HG02884 (cell line): ENCODE results near the gene ARHGEF10L.
"Not testable (repeated sequence)": the region's sequence is repeated elsewhere in the genome, so short reads cannot be mapped to it uniquely, and the experiment has no call there.

ENCODE experiments used
- ATAC-seq: cut with Tn5 transposase; IDR thresholded peaks from one replicate; pipeline ENCODE4 v1.9.1; 2021; ENCODE audit warnings: mild to moderate bottlenecking, moderate library complexity; ENCODE audit not compliant: unreplicated experiment

The ARHGEF10L gene

DNA sequence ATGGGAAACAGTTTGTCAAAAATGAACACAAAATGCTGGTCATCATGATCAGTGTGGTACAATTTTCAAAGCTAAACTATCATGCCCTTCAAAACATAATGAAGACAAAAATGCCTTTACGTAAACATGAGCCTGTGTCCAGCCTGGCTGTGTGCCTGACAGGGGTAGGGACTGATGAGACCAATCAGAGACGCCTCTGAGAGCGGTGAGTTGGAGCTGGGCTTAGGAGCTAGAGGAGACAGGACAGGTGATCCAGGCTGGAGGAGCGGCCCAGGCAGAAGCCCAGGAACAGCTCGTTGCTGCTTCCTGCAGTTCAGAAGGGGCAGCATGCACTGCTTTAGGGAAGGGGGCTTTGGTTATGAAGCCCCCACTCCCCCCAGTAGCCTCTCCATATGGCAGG is 70.0 kb downstream of the ARHGEF10L start:
- no peak for ATAC-seq

DNA sequence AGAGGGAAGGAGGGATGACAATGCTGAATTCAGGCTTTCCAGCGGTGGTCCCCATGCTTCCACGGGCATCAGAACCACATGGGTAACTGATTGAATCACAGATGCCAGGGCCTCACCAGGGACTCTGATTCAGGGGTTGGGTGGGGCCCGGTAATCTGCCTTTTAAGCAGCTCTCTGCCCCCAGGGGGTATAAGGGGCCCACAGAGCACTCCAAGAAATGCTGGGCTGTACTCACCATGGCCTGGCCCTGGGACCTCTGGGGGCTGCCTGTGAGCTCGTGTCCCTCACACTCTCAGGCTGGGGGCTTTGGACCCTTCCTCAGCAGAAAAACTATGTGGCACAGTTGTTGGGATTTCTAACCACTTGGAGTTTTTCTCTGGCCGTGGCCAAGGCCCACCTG is 70.6 kb downstream of the ARHGEF10L start:
- ATAC-seq: no peak

DNA sequence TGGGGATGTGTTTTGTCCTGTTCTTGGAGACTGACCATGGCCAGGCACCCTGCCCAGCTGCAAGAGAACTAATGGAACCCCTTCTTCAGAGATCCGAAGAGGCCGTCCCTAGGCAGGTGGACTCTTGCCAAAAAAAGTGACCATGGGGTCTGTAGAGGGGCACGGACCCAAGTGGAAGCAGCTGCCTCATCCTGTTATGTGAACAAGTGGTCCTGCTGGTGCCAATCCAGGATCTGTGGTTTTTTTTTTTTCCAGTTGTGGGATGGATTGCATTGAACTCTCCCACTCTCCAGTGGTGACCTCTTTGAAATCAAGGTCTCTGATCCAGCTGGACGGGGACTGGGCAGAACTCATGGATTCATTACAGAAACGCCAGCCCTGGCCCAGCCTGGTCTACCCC is 71.2 kb downstream of the ARHGEF10L start:
- ATAC-seq: no peak

DNA sequence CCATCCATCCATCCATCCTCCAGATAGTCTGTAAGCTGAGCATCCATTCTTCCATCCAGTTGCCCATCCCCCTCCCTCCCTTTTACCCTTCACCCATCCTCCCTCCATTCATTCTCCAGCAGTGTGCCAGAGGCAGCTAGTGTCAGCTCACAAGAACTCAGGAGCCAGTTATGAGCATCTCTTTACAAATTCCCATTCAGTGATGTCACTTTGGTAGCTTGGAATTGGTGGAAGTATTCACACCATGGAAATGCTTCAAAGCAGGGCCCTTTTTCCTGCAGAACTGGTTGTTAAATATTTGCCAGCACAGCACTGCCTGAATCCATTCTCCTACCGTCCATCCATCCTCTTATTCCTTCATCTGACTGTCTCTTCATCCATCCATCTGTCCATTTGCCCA is 72.5 kb downstream of the ARHGEF10L start:
- ATAC-seq: no peak

DNA sequence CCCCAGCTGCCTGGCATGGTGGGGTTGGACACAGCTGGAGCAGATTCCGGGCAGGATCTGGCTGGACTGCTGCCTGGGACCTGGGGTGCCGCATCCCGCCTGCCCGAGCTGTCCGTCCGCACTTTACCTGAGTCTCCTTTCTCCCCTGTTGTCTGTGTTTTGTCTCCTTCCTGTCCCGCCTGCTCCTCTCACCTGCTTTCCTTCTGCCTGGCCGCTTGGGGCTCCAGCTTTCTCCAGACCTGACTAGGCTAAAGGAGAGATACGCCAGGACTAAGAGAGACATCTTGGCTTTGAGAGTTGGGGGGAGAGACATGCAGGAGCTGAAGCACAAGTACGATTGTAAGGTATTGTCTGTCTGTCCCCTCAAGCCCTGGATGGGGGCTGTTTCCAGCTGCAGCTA is 73.3 kb downstream of the ARHGEF10L start:
- ATAC-seq: no peak

DNA sequence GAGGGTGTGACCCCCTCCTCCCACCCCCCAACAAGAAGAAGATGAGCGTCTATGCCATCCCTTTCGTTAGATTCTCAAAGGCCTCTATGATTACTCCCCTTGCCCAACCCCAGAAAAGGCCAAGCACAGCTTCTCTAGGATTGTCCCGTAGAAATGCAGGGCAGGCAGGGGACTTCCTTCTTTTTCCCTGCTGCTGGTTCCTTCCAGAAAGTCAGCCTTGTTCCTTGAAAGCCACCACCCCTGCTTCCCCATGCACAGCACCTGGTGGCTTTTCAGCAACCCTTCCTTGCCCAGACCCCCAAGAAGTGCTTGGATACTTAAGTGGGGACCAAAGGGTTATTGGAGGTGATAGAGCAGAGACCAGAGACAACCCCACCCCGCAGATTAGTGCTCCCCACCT is 75.1 kb downstream of the ARHGEF10L start:
- no peak for ATAC-seq

DNA sequence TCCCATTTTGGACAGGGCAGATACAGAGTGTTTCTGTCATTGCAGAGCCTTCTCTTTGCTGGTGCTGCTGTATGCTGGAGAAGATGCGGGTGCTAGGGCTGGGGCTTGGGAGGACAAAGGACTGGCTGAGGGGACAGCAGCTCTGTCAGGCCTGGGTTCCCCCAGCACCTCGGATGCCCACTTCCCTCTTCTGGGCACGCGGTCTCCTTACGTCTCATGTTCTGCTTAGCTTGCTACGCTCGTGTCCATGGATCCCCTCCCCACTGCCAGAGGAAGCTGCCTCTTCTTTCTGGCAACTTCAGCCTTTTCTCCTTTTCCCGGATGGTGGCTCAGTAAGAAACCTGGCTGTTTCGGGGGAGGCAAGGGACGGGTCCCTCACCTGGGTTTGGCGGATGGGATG is 75.7 kb downstream of the ARHGEF10L start:
- ATAC-seq: no peak

DNA sequence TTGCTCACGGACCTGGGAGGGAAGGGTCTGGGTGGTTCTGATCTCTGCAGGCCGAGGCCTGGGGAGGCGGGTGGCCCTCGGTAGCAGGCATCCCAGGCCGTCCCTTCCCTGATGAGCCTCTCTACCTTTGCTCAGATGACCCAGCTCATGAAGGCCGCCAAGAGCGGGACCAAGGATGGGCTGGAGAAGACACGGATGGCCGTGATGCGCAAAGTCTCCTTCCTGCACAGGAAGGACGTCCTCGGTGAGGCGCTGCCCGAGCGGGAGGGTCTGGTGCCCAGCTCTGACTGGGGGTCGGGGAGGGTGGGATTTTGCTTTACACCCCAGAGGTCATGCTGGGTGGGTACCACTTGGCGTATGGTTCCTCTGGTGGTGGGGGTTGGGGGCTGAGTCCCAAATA is 76.5 kb downstream of the ARHGEF10L start:
- ATAC-seq: no peak

DNA sequence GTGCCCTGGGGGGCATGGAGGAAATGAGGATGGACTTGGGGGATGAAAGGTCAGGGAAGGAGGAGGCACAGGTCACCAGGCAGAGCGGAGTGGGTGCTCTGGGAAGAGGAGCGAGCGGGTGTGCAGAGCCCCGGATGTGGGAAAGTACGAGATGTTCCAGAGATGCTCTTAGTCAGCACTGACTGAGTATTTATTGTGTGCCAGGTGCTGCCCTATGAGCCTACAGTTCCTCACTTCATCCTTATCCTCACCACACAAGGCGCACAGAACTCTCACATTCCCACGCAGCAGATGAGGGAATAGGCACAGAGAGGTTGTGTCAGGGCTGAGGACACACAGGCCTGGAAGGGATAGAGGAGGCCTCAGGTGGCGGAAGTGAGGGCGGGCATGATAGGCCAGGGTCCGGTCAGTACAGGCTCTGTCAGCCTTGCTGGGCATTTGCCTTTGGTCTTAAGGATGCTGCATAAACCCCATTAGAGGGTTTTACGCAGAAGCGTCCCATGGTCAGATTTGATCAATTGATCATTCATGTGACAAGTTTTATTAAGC is 77.3 kb downstream of the ARHGEF10L start:
- ATAC-seq: no peak

DNA sequence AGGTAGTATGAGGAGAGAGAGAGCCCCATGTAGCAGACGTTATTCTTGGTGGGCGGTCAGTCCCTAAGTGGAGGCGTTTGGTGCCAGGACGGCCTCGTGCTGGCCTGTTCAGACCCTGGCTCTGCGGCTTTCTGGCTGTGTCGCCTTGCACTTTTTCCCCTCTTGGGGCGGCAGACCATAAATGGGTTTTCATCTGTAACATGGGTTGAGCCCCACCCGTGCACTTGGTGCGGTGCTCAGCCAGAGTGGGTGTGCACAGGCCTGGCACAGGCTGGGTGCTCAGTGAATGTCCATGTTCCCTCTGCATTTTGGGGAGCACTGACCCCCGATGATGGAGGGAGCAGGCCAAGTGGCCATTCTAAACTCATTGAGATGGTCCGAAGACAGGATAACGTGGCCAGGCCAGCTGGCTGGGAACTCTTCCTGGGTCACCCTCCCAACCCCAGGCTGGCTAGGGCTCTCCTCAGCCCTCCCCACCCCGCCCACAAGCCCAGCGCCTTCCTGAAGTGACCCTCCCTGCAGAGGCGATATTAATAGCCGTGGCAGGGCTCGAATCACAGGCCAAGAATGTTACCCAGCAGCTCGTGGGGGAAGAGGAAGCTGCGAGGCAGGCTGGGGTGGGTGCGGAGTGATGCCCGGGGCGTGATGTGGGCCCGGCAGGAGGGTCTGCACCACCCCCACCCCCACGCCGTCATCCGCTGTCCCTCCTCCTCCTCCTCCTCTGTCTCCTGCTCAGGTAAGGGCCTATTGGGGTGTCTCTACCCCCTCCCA is 78.5 kb downstream of the ARHGEF10L start:
- no peak for ATAC-seq

DNA sequence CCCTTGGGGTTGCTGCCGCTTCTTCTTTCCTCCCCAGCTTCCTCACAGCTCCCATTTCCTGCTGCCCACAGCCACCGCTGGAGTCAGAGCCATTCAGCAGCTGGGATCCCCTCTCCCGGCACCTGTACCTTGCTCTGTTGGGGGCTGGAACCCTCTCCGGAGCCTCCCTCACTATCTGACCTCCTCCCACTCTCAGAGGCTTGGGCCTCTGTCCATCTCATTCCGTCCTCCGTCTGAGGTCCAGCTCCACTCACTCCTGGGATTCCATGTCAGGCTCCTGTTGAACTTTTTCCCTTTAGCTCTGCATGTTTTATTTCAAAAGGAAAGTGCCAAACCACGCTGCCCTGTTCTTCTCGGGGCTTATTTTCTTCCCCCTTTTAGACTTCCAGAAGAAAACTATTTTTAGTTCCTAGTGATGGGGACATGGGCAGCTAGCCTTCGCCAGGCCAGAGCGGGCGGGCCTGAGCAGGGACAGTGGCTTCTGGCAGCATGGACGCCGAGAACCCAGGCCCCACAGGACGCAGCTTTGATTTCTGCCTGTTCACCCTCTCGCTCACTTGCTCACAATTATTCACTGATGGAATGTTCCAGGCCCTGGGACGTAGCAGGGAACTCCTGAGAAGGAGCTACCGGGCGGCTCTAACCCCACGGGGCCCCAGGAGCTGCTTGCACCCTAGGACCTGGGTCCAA is 79.2 kb downstream of the ARHGEF10L start:
- no peak for ATAC-seq

DNA sequence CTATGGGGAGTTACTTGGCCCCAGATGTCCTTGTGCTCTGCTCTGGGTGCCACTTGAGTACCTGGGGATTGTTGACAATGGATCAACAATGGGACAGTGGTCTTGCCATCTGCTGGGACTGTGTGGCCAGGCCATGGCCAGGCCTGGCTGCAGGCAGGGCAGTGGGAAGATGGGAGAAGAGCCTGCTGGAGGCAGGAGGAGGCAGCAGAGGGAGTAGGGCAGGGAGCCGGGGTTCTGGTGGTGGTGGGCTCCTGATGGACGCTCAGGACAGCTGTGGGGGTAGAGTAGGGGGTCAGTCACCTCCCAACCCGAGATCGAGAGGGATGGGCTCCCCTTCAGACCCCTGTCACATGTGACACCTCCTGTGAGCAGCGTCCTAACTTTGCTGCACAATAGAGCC is 81.0 kb downstream of the ARHGEF10L start:
- no peak for ATAC-seq

DNA sequence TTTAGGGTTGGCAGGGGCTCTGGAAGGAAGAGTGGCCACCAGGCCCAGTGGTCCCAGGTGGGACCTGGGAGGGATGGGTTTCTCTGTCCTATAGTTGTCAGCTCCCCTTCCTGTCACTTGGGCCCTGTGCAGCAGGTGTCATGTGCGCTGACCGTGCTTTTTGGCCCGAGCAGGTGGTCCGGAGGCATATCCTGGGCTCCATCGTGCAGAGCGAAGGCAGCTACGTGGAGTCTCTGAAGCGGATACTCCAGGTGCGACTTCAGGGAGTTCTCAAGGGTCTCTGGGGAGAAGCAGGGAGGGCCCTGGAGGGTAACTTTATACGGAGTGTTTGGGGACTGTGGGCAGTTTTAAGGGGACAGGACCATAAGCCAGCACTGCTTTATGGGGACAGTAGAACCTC is 82.2 kb downstream of the ARHGEF10L start:
- no peak for ATAC-seq

DNA sequence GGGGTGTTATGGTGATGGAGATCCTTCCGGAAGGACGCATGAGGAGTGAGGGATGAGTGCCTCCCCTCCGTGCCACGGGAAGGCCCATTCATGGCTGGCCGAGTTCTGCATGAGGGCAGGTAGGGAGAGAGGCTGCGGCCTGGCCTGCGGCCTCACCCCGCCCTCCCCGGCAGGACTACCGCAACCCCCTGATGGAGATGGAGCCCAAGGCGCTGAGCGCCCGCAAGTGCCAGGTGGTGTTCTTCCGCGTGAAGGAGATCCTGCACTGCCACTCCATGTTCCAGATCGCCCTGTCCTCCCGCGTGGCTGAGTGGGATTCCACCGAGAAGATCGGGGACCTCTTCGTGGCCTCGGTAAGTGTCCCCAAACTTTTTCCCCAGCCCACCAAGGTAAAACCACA is 83.3 kb downstream of the ARHGEF10L start:
- ATAC-seq: no peak

DNA sequence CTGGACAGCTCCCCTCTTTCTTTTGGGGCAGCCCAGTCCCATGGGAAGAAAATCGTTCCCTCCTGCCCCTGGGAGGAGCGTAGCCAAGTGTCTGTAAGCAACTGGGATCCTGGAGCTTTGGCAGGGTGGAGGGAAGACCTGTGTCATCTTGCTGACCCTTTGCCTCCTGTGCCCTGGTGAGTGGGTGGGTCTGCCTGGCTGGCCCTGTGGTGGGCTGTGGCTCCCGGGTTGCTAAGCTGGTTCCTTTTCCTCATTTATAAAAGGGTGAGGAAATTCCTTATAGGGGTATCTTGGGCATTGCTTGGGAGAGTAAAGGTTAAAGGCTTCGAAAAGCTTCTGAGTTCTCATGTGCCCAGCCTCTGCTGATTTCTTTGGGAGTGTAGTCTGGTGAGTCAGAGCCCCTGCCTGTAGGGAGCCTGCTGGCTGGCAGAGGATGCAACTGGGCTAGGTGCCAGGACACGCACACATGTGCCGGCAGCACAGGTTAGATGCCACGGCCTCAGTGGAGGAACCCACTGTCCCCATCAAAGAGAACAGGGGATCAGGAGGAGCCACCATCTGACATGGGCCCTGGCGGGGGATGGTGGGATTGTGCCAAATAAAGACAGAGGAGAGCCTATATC is 85.2 kb downstream of the ARHGEF10L start:
- ATAC-seq: no peak

DNA sequence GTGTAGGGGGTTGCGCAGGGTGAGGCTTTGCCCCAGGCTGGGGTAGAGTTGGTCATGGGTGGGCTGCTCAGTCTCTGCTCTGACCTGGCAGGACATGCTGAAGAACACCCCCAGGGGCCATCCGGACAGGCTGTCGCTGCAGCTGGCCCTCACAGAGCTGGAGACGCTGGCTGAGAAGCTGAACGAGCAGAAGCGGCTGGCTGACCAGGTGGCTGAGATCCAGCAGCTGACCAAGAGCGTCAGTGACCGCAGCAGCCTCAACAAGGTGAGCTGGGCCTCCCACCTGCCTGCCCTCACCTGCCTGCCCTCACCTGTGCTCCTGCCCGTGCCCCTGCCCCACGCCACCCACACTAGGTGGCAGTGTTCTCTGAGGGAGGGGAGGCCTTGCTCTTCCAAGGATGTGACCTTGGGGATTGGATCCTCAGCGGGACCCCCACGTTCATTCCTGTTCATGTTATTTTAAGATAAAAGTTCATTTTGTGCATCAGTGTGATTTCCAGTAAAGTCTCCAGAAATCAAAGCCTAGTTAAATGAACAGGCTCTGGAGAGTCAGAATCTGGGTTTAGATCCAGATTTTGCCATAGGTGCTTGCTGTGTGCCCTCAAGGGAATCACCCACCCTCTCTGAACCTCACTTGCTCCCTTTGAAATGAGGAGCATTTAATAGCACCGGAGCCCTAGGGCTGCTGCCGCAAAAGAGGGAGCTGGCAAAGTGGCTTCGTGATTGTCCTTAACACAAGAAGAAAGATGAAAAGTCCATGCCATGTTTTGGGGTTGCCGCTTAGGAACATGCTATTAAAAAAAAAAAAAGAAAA is 87.9 kb downstream of the ARHGEF10L start:
- no peak for ATAC-seq

DNA sequence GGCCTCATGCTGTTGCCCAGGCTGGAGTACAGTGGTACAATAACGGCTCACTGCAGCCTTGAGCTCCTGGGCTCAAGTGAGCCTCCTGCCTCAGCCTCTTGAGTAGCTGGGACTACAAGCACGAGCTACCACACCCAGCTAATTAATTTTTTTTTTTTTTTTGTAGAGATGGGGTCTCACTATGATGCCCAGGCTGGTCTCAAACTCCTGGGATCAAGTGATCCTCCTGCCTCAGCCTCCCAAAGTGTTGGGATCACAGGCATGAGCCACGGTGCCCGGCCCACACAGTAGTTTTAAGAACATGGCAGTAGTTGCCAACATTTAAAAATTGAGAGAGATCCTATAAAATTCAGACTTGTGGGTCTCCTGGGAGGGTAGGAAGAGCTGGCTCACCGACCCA is 89.5 kb downstream of the ARHGEF10L start:
- ATAC-seq: not testable (repeated sequence)

DNA sequence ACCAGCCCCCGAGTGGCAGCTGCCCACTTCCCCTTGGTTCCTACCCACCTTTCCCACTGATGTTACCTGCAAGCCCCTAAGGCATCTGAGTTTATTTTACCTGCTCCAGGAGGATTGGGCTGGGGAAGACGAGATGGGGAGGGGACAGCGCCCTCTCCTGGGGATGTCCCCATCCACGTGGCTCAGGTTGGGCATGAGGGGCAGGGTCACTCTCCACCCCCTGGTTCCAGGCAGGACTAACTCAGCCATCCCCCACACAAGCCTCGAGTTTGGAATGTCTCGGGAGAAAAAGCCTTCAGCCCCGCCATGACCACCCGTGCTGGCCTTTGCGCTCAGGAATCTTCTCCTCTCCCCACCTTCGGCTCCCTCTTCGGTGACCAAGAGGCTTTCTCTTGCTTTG is 90.0 kb downstream of the ARHGEF10L start:
- no peak for ATAC-seq

DNA sequence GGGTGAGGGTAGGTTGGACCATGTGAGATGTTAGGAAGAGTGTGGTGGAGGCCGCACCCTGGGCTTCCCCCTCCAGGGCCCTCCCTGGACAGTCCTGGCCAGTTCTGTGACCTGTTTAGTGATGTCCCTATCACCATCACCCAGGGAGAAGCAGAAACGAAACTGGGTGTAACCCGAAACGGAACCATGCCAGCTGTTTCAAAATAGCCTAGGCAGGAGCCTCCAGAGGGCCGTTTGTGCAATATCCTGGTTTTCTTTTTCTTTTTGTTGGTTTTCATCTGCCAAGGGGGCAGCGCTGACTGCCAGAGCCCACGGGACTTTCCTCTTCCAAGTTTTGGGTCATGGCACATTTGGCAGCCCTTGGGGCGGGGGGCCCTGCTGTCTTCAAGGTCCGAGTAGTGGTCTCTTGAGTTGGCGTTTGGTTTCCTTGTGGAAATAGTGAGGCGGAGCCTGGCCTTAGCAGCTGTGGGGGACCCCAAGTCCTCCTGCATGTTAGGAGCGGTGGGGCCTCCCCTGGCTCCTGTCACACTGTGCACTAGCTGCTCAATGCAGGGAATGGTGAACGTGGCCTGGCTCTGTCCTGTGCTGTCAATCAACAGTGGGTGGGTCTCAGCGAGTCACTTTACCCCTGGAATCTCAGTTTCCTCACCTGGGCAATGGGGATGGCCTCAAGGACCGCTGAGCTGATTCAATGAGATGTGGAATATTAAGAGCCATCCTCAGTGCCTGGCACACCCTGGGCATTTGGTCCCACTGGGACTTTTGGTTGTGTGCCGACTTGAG is 90.7 kb downstream of the ARHGEF10L start:
- ATAC-seq: no peak

DNA sequence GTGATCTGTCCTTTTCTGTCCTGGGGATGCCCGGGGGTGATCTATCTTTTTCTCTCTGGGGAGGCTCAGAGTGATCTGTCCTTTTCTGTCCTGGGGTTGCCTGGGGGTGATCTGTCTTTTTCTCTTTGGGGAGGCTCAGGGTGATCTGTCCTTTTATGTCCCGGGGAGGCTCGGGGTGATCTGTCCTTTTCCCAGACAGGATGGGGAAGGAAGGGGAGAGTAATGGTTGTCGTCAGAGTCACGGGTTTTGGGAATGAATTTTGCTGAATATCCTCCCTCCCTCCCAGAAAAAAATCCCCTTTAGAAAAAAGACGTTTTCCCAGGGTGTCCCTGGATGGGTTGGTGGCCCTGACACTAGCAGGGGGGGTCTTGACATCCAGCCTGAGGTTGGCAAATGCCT is 91.5 kb downstream of the ARHGEF10L start:
- ATAC-seq: no peak
